ENCODE measurements around the gene TMIGD3. TPM values are rescaled to one million over a fixed set of nuclear protein-coding genes. Genes with fewer than 3 reads are reported as not detected.

Gene TMIGD3
- total RNA-seq, 1 experiment from 2014 or later: not detected

DNA sequence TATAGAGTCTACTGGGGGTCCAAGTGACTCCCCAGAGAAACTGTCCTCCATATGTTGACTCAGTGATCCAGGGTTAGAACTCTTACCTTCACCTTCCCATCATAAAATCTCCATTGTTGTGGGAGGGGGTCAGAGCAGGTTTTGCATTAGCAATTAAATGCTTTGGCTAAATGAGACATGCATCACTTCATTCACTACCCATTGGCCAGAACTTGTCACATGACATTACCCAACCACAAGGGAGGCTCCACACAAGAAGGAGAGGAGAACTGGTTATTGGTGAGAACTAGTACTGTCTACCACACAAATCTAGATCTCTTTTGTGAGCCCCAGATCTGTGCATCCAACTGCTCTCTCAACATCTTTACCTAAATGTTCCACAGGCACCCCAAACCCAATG, 33.9 kb downstream of the TMIGD3 start:
- TF ChIP-seq, protein P1, sequence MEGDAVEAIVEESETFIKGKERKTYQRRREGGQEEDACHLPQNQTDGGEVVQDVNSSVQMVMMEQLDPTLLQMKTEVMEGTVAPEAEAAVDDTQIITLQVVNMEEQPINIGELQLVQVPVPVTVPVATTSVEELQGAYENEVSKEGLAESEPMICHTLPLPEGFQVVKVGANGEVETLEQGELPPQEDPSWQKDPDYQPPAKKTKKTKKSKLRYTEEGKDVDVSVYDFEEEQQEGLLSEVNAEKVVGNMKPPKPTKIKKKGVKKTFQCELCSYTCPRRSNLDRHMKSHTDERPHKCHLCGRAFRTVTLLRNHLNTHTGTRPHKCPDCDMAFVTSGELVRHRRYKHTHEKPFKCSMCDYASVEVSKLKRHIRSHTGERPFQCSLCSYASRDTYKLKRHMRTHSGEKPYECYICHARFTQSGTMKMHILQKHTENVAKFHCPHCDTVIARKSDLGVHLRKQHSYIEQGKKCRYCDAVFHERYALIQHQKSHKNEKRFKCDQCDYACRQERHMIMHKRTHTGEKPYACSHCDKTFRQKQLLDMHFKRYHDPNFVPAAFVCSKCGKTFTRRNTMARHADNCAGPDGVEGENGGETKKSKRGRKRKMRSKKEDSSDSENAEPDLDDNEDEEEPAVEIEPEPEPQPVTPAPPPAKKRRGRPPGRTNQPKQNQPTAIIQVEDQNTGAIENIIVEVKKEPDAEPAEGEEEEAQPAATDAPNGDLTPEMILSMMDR (IDR thresholded peaks at IDR 0.05): no peak
- no peak for TF ChIP-seq POLR2AphosphoS5 (IDR thresholded peaks at IDR 0.05; ENCODE audit: low read depth, low read length)
- no peak for TF ChIP-seq SIN3A (IDR thresholded peaks at IDR 0.05; ENCODE audit: borderline replicate concordance, insufficient read depth, low read depth, low read length)
- TF ChIP-seq, protein P2, sequence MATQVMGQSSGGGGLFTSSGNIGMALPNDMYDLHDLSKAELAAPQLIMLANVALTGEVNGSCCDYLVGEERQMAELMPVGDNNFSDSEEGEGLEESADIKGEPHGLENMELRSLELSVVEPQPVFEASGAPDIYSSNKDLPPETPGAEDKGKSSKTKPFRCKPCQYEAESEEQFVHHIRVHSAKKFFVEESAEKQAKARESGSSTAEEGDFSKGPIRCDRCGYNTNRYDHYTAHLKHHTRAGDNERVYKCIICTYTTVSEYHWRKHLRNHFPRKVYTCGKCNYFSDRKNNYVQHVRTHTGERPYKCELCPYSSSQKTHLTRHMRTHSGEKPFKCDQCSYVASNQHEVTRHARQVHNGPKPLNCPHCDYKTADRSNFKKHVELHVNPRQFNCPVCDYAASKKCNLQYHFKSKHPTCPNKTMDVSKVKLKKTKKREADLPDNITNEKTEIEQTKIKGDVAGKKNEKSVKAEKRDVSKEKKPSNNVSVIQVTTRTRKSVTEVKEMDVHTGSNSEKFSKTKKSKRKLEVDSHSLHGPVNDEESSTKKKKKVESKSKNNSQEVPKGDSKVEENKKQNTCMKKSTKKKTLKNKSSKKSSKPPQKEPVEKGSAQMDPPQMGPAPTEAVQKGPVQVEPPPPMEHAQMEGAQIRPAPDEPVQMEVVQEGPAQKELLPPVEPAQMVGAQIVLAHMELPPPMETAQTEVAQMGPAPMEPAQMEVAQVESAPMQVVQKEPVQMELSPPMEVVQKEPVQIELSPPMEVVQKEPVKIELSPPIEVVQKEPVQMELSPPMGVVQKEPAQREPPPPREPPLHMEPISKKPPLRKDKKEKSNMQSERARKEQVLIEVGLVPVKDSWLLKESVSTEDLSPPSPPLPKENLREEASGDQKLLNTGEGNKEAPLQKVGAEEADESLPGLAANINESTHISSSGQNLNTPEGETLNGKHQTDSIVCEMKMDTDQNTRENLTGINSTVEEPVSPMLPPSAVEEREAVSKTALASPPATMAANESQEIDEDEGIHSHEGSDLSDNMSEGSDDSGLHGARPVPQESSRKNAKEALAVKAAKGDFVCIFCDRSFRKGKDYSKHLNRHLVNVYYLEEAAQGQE (IDR thresholded peaks at IDR 0.05; ENCODE audit: insufficient read depth in 1 of 2, low read depth in 2 of 2, low read length in 1 of 2): no peak
- TF ChIP-seq TCF7L2 (IDR thresholded peaks at IDR 0.05; ENCODE audit: low read depth, low read length): no peak
- H3K27ac ChIP-seq (ENCODE audit: low read length): no peak overlapping the region
- intact Hi-C loops (cut with micrococcal nuclease; ENCODE audit: unreplicated experiment): no loop called here
- in situ Hi-C loops (cut with HindIII; ENCODE audit: low pct_unique_long_range_greater_than_20kb, low sequenced_read_pairs): no loop called here
- no TSS peak for BruUV-seq (replicated peaks)
- DNase-seq (ENCODE audit: low read depth, low spot score): no peak
- H3K27me3 ChIP-seq (ENCODE audit: control insufficient read depth, insufficient read depth, low read length): no peaks in the 10 kb centered on the region
- CTCF ChIA-PET: interaction anchor here (0.6 kb wide), 1 partner anchor 12 kb away, joined by 3 read pairs; no protein-coding TSS in a partner anchor
- POLR2A ChIA-PET: no interaction called here
- no peak for ATAC-seq
- no peaks in the 10 kb centered on the region for H3K9me3 ChIP-seq (ENCODE audit: control insufficient read depth, insufficient read depth, low read depth, low read length)
- no peak overlapping the region for H3K4me3 ChIP-seq (ENCODE audit: low read depth in 2 of 2, low read length in 2 of 2)
- no peaks in the 10 kb centered on the region for H3K36me3 ChIP-seq (ENCODE audit: control insufficient read depth, insufficient read depth, low read length)
- no peaks in the 10 kb centered on the region for H3K4me1 ChIP-seq (ENCODE audit: control insufficient read depth, insufficient read depth, low read length)

DNA sequence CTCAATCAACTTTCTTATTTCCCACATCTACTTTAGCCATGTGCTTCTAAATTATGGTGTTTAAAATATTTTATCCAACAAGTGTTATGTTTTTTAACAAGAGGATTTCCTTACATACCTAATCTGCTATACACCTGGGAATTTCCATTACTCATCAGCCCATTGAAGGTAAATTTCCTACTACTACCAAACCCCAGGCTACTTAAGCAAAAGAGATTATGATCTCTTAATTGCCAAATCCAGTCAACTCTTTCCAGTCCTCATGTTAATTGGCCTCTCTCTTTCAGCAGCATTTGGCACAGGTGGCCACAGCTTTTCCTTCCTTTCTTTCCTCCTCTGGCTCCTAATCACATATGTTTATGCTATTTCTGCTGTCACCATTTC, 34.7 kb downstream of the TMIGD3 start:
- H3K4me1 ChIP-seq (ENCODE audit: control insufficient read depth, insufficient read depth, low read length): no peaks in the 10 kb centered on the region
- no peak for ATAC-seq
- H3K36me3 ChIP-seq (ENCODE audit: control insufficient read depth, insufficient read depth, low read length): no peaks in the 10 kb centered on the region
- H3K27me3 ChIP-seq (ENCODE audit: control insufficient read depth, insufficient read depth, low read length): no peaks in the 10 kb centered on the region
- intact Hi-C loops (cut with micrococcal nuclease; ENCODE audit: unreplicated experiment): no loop called here
- H3K9me3 ChIP-seq (ENCODE audit: control insufficient read depth, insufficient read depth, low read depth, low read length): no peaks in the 10 kb centered on the region
- ChIA-PET CTCF (no interaction called here), POLR2A (no interaction called here)
- H3K4me3 ChIP-seq (ENCODE audit: low read depth in 2 of 2, low read length in 2 of 2): no peak overlapping the region
- H3K27ac ChIP-seq (ENCODE audit: low read length): no peak overlapping the region
- in situ Hi-C loops (cut with HindIII; ENCODE audit: low pct_unique_long_range_greater_than_20kb, low sequenced_read_pairs): no loop called here
- BruUV-seq (replicated peaks): no TSS peak
- no peak for DNase-seq (ENCODE audit: low read depth, low spot score)
- TF ChIP-seq SIN3A (IDR thresholded peaks at IDR 0.05; ENCODE audit: borderline replicate concordance, insufficient read depth, low read depth, low read length) (no peak), POLR2AphosphoS5 (IDR thresholded peaks at IDR 0.05; ENCODE audit: low read depth, low read length) (no peak), TCF7L2 (IDR thresholded peaks at IDR 0.05; ENCODE audit: low read depth, low read length) (no peak)
- TF ChIP-seq, protein P1 (IDR thresholded peaks at IDR 0.05): no peak
- TF ChIP-seq, protein P2 (IDR thresholded peaks at IDR 0.05; ENCODE audit: insufficient read depth in 1 of 2, low read depth in 2 of 2, low read length in 1 of 2): no peak
